A549 treated with CpdA at 1 μM for 4 hours (cell line): Measurements from ENCODE around the gene GALNTL6. TPM values are rescaled to one million over a fixed set of nuclear protein-coding genes. Genes with fewer than 3 reads are reported as not detected.

Experiments
- total RNA-seq: library from RNA; stranded (reverse); fragments of 200-300 nt; extraction: Qiagen RNA extraction; gene quantifications from 5 replicates; pipeline ENCODE4 v1.2.3, GENCODE V29; 2022; ENCODE audit warnings: low read depth

Gene GALNTL6
- total RNA-seq: 0.05 TPM in 1 of 5 replicates, not detected in the others

GRCh38 chr4:171812665-171813525 is at the start of gene GALNTL6:
GALNTL6 (plus strand) TSS chr4:171813404.

